ENCODE measurements around the gene SPSB3.

Gene SPSB3

GRCh38 chr16:1782408-1783264 lies at the start of gene SPSB3, which contains the start of gene NUBP2:
SPSB3 (minus strand) TSS chr16:1782571; CDS start chr16:1781483, 1,088 bp downstream.
NUBP2 (plus strand) TSS chr16:1782960; CDS start chr16:1783021, 61 bp downstream.
- peak within 1 kb of the TSS; percentile 80 for H3K27ac ChIP-seq (ENCODE audit: low read depth, low read length)
- H3K9me3 ChIP-seq (ENCODE audit: control insufficient read depth in 5 of 5, low read length in 5 of 5): no peaks in the 10 kb centered on the region
- H3K36me3 ChIP-seq (ENCODE audit: control insufficient read depth in 5 of 5, insufficient read depth in 5 of 5, low read length in 5 of 5): peaks cover 0 to 51% (median 36%) of the 10 kb centered on the region in 5 donors
- H3K4me3 ChIP-seq (ENCODE audit: low read depth in 1 of 5, low read length in 5 of 5): peak within 1 kb of the TSS; percentile 79 to 86 (median 83)
- H3K27me3 ChIP-seq (ENCODE audit: control insufficient read depth in 5 of 5, insufficient read depth in 4 of 5, low read length in 5 of 5): no peaks in the 10 kb centered on the region
- peaks cover 0 to 44% (median 34%) of the 10 kb centered on the region in 5 donors for H3K4me1 ChIP-seq (ENCODE audit: control insufficient read depth in 5 of 5, insufficient read depth in 5 of 5, low read length in 5 of 5)
- H3K9ac ChIP-seq (ENCODE audit: low read length in 5 of 5): peak within 1 kb of the TSS; percentile 68 to 88 (median 83)

GRCh38 chr16:1831186-1832075 lies 49.1 kb upstream of the SPSB3 start:
- H3K4me3 ChIP-seq (ENCODE audit: low read depth in 1 of 5, low read length in 5 of 5): no peak overlapping the region
- H3K27ac ChIP-seq (ENCODE audit: low read depth, low read length): no peak overlapping the region
- peaks cover 0 to 23% (median 4%) of the 10 kb centered on the region in 5 donors for H3K36me3 ChIP-seq (ENCODE audit: control insufficient read depth in 5 of 5, insufficient read depth in 5 of 5, low read length in 5 of 5)
- peaks cover 0 to 27% (median 23%) of the 10 kb centered on the region in 5 donors for H3K4me1 ChIP-seq (ENCODE audit: control insufficient read depth in 5 of 5, insufficient read depth in 5 of 5, low read length in 5 of 5)
- H3K9me3 ChIP-seq (ENCODE audit: control insufficient read depth in 5 of 5, low read length in 5 of 5): no peaks in the 10 kb centered on the region
- no peaks in the 10 kb centered on the region for H3K27me3 ChIP-seq (ENCODE audit: control insufficient read depth in 5 of 5, insufficient read depth in 4 of 5, low read length in 5 of 5)
- H3K9ac ChIP-seq (ENCODE audit: low read length in 5 of 5): no peak overlapping the region

GRCh38 chr16:1830213-1830612 lies 47.8 kb upstream of the SPSB3 start:
- no peak overlapping the region for H3K27ac ChIP-seq (ENCODE audit: low read depth, low read length)
- no peak overlapping the region for H3K4me3 ChIP-seq (ENCODE audit: low read depth in 1 of 5, low read length in 5 of 5)
- no peaks in the 10 kb centered on the region for H3K27me3 ChIP-seq (ENCODE audit: control insufficient read depth in 5 of 5, insufficient read depth in 4 of 5, low read length in 5 of 5)
- H3K4me1 ChIP-seq (ENCODE audit: control insufficient read depth in 5 of 5, insufficient read depth in 5 of 5, low read length in 5 of 5): peaks cover 0 to 35% (median 31%) of the 10 kb centered on the region in 5 donors
- H3K9ac ChIP-seq (ENCODE audit: low read length in 5 of 5): no peak overlapping the region
- H3K9me3 ChIP-seq (ENCODE audit: control insufficient read depth in 5 of 5, low read length in 5 of 5): no peaks in the 10 kb centered on the region
- H3K36me3 ChIP-seq (ENCODE audit: control insufficient read depth in 5 of 5, insufficient read depth in 5 of 5, low read length in 5 of 5): peaks cover 0 to 23% (median 4%) of the 10 kb centered on the region in 5 donors

GRCh38 chr16:1828645-1829410 lies 46.5 kb upstream of the SPSB3 start:
- Histone ChIP-seq H3K27ac (ENCODE audit: low read depth, low read length) (no peak overlapping the region), H3K9me3 (ENCODE audit: control insufficient read depth in 5 of 5, low read length in 5 of 5) (no peaks in the 10 kb centered on the region), H3K36me3 (ENCODE audit: control insufficient read depth in 5 of 5, insufficient read depth in 5 of 5, low read length in 5 of 5) (peaks cover 0 to 23% (median 4%) of the 10 kb centered on the region in 5 donors), H3K4me1 (ENCODE audit: control insufficient read depth in 5 of 5, insufficient read depth in 5 of 5, low read length in 5 of 5) (peaks cover 0 to 48% (median 36%) of the 10 kb centered on the region in 5 donors), H3K4me3 (ENCODE audit: low read depth in 1 of 5, low read length in 5 of 5) (no peak overlapping the region), H3K9ac (ENCODE audit: low read length in 5 of 5) (peak overlapping the region in 2 of 5 donors; percentile 31 to 38), H3K27me3 (ENCODE audit: control insufficient read depth in 5 of 5, insufficient read depth in 4 of 5, low read length in 5 of 5) (no peaks in the 10 kb centered on the region)

- no peaks in the 10 kb centered on the region for H3K27me3 ChIP-seq (ENCODE audit: control insufficient read depth in 5 of 5, insufficient read depth in 4 of 5, low read length in 5 of 5)
- H3K4me1 ChIP-seq (ENCODE audit: control insufficient read depth in 5 of 5, insufficient read depth in 5 of 5, low read length in 5 of 5): peaks cover 0 to 49% (median 39%) of the 10 kb centered on the region in 5 donors
These were observed 44.6 kb upstream of the SPSB3 start, which contains the start of the genes FAHD1 and HAGH for GRCh38 chr16:1826691-1827573. FAHD1 (plus strand) TSS chr16:1827206; CDS start chr16:1827239, 33 bp downstream. HAGH (minus strand) TSS chr16:1826825; CDS start chr16:1826787, 38 bp downstream.

GRCh38 chr16:1825864-1826690 lies 43.7 kb upstream of the SPSB3 start:
- Histone ChIP-seq H3K9ac (ENCODE audit: low read length in 5 of 5) (peak overlapping the region in 4 of 5 donors; percentile 57 to 84 (median 80)), H3K4me3 (ENCODE audit: low read depth in 1 of 5, low read length in 5 of 5) (peak overlapping the region; percentile 80 to 100 (median 91)), H3K36me3 (ENCODE audit: control insufficient read depth in 5 of 5, insufficient read depth in 5 of 5, low read length in 5 of 5) (peaks cover 0 to 31% (median 20%) of the 10 kb centered on the region in 5 donors), H3K4me1 (ENCODE audit: control insufficient read depth in 5 of 5, insufficient read depth in 5 of 5, low read length in 5 of 5) (peaks cover 0 to 49% (median 39%) of the 10 kb centered on the region in 5 donors), H3K9me3 (ENCODE audit: control insufficient read depth in 5 of 5, low read length in 5 of 5) (no peaks in the 10 kb centered on the region), H3K27me3 (ENCODE audit: control insufficient read depth in 5 of 5, insufficient read depth in 4 of 5, low read length in 5 of 5) (no peaks in the 10 kb centered on the region), H3K27ac (ENCODE audit: low read depth, low read length) (peak overlapping the region; percentile 23)

More at GRCh38 chr16:1826691-1827573, 44.6 kb upstream of the SPSB3 start, which contains the start of the genes FAHD1 and HAGH:
- H3K9me3 ChIP-seq (ENCODE audit: control insufficient read depth in 5 of 5, low read length in 5 of 5): no peaks in the 10 kb centered on the region
- H3K9ac ChIP-seq (ENCODE audit: low read length in 5 of 5): peak within 1 kb of the TSS; percentile 63 to 85 (median 81)
- H3K4me3 ChIP-seq (ENCODE audit: low read depth in 1 of 5, low read length in 5 of 5): peak within 1 kb of the TSS; percentile 88 to 100 (median 91)
- H3K36me3 ChIP-seq (ENCODE audit: control insufficient read depth in 5 of 5, insufficient read depth in 5 of 5, low read length in 5 of 5): peaks cover 0 to 33% (median 14%) of the 10 kb centered on the region in 5 donors
- peak within 1 kb of the TSS; percentile 84 for H3K27ac ChIP-seq (ENCODE audit: low read depth, low read length)

GRCh38 chr16:1825381-1825863 lies 43.1 kb upstream of the SPSB3 start:
- peak overlapping the region in 4 of 5 donors; percentile 57 to 84 (median 80) for H3K9ac ChIP-seq (ENCODE audit: low read length in 5 of 5)
- H3K4me1 ChIP-seq (ENCODE audit: control insufficient read depth in 5 of 5, insufficient read depth in 5 of 5, low read length in 5 of 5): peaks cover 0 to 49% (median 39%) of the 10 kb centered on the region in 5 donors

GRCh38 chr16:1823821-1824220 lies 41.5 kb upstream of the SPSB3 start:
- H3K9me3 ChIP-seq (ENCODE audit: control insufficient read depth in 5 of 5, low read length in 5 of 5): no peaks in the 10 kb centered on the region
- H3K9ac ChIP-seq (ENCODE audit: low read length in 5 of 5): no peak overlapping the region
- no peak overlapping the region for H3K4me3 ChIP-seq (ENCODE audit: low read depth in 1 of 5, low read length in 5 of 5)
- H3K36me3 ChIP-seq (ENCODE audit: control insufficient read depth in 5 of 5, insufficient read depth in 5 of 5, low read length in 5 of 5): peaks cover 0 to 37% (median 36%) of the 10 kb centered on the region in 5 donors
- H3K27me3 ChIP-seq (ENCODE audit: control insufficient read depth in 5 of 5, insufficient read depth in 4 of 5, low read length in 5 of 5): no peaks in the 10 kb centered on the region
- H3K4me1 ChIP-seq (ENCODE audit: control insufficient read depth in 5 of 5, insufficient read depth in 5 of 5, low read length in 5 of 5): peaks cover 0 to 38% (median 31%) of the 10 kb centered on the region in 5 donors
- no peak overlapping the region for H3K27ac ChIP-seq (ENCODE audit: low read depth, low read length)

More at GRCh38 chr16:1825381-1825863, 43.1 kb upstream of the SPSB3 start:
- Histone ChIP-seq H3K9me3 (ENCODE audit: control insufficient read depth in 5 of 5, low read length in 5 of 5) (no peaks in the 10 kb centered on the region), H3K4me3 (ENCODE audit: low read depth in 1 of 5, low read length in 5 of 5) (peak overlapping the region; percentile 68 to 100 (median 88)), H3K27me3 (ENCODE audit: control insufficient read depth in 5 of 5, insufficient read depth in 4 of 5, low read length in 5 of 5) (no peaks in the 10 kb centered on the region), H3K27ac (ENCODE audit: low read depth, low read length) (no peak overlapping the region), H3K36me3 (ENCODE audit: control insufficient read depth in 5 of 5, insufficient read depth in 5 of 5, low read length in 5 of 5) (peaks cover 0 to 31% (median 26%) of the 10 kb centered on the region in 5 donors)
